GM12878 (cell line): Measurements from ENCODE around the gene CACNA1G. TPM values are rescaled to one million over a fixed set of nuclear protein-coding genes. Genes with fewer than 3 reads are reported as not detected.

Experiments used
- ATAC-seq: fragments of 200-7000 bp; cut with Tn5 transposase; 3 replicates; pipeline ENCODE4 v1.9.1; 2020; ENCODE audit warnings: mild to moderate bottlenecking, moderate library complexity
- BruUV-seq: library from RNA; stranded (reverse); fragments of 400-500 nt; replicated peaks from 2 replicates; lab custom pipeline; 2021; lab: Mats Ljungman, UMichigan
- CTCF ChIA-PET: fragments of 300-600 bp; sonication (Branson Sonifier 250); formaldehyde crosslinking; extraction: SDS; loops from one replicate; lab custom pipeline; 2021; ENCODE audit warnings: inconsistent platforms; lab: Yijun Ruan, JAX
- POLR2A ChIA-PET: fragments of 350-600 bp; formaldehyde crosslinking; extraction: SDS; loops from one replicate; lab custom pipeline; 2021; ENCODE audit warnings: inconsistent platforms; lab: Charles Lee
- RAD21 ChIA-PET: fragments of 300-600 bp; sonication (Branson Sonifier 250); formaldehyde crosslinking; loops from one replicate; lab custom pipeline; 2023; ENCODE audit warnings: antibody characterized with exemption; ENCODE audit not compliant: unreplicated experiment; lab: Charles Lee
- SMC1A ChIA-PET: fragments of 300-600 bp; sonication (Branson Sonifier 250); formaldehyde crosslinking; loops from one replicate; lab custom pipeline; 2023; ENCODE audit not compliant: unreplicated experiment, uncharacterized antibody; lab: Charles Lee
- DNase-seq: peaks from one replicate; pipeline ENCODE4 v3.0.0-alpha.2; 2011; ENCODE audit warnings: low read depth, low spot score
- FAIRE-seq: peaks from 3 replicates; lab custom pipeline; 2011; peaks lifted over from hg19 to GRCh38; lab: Jason Lieb, UNC
- H2AFZ ChIP-seq: 2 replicates; pipeline ENCODE4 v1.6.0; 2011; ENCODE audit warnings: low read depth, low read length, control low read depth; ENCODE audit not compliant: control insufficient read depth
- H3K27ac ChIP-seq: 2 replicates; pipeline ENCODE4 v1.5.1; 2011; ENCODE audit warnings: control low read depth; ENCODE audit not compliant: control insufficient read depth, insufficient read depth
- H3K27me3 ChIP-seq, 2 experiments: replicated peaks in 1 of 2; 2 replicates each; pipeline versions ENCODE4 v1.6.0 to v1.6.1; 2011; ENCODE audit warnings: low read length in 1 of 2; ENCODE audit not compliant: control insufficient read depth in 2 of 2, insufficient read depth in 2 of 2
- H3K36me3 ChIP-seq, 2 experiments: 2 replicates each; pipeline ENCODE4 v1.5.1; 2011; ENCODE audit warnings: low read length in 1 of 2; ENCODE audit not compliant: control insufficient read depth in 2 of 2, insufficient read depth in 2 of 2
- H3K4me1 ChIP-seq: 2 replicates; pipeline ENCODE4 v1.6.1; 2011; ENCODE audit warnings: mild to moderate bottlenecking, low read length, moderate library complexity, mixed read lengths; ENCODE audit not compliant: control insufficient read depth, insufficient read depth
- H3K4me2 ChIP-seq: 2 replicates; pipeline ENCODE4 v1.6.0; 2011; ENCODE audit warnings: control low read depth; ENCODE audit not compliant: control insufficient read depth, insufficient read depth
- H3K4me3 ChIP-seq: fragments of 200-600 bp; sonication (generic); 2 replicates; pipeline ENCODE4 v1.5.1; 2016
- H3K79me2 ChIP-seq: 2 replicates; pipeline ENCODE4 v1.6.0; 2011; ENCODE audit warnings: low read length; ENCODE audit not compliant: control insufficient read depth, insufficient read depth
- H3K9ac ChIP-seq: 2 replicates; pipeline ENCODE4 v1.8.0; 2011; ENCODE audit warnings: low read length, control low read depth, mixed read lengths; ENCODE audit not compliant: control insufficient read depth, insufficient read depth
- H3K9me3 ChIP-seq: replicated peaks from 3 replicates; pipeline ENCODE4 v1.5.1; 2011; ENCODE audit warnings: mild to moderate bottlenecking, low read length; ENCODE audit not compliant: control insufficient read depth, insufficient read depth
- H4K20me1 ChIP-seq: 2 replicates; pipeline ENCODE4 v1.6.0; 2011; ENCODE audit not compliant: control insufficient read depth, insufficient read depth
- BRCA1 ChIP-seq: IDR thresholded peaks from 2 replicates; pipeline ENCODE4 v1.6.1; 2011; ENCODE audit warnings: low read depth, low read length, improper control_type of control experiment
- CBX5 ChIP-seq: sonication (generic); IDR thresholded peaks from 2 replicates; pipeline ENCODE4 v1.6.1; 2016; ENCODE audit warnings: low read depth, moderate library complexity, mild to moderate bottlenecking, inconsistent platforms
- CHD1 ChIP-seq: IDR thresholded peaks from 2 replicates; pipeline ENCODE4 v1.6.1; 2012; ENCODE audit warnings: low read depth, low read length, improper control_type of control experiment
- FOXK2 ChIP-seq: fragments of 450-650 bp; IDR thresholded peaks from 2 replicates; pipeline ENCODE4 v1.6.1; 2017; ENCODE audit warnings: mild to moderate bottlenecking, moderate library complexity
- MEF2A ChIP-seq: IDR thresholded peaks from 2 replicates; pipeline ENCODE4 v1.6.1; 2011; ENCODE audit warnings: low read depth, mild to moderate bottlenecking, low read length, moderate library complexity; ENCODE audit not compliant: insufficient read depth
- NR2C2 ChIP-seq: IDR thresholded peaks from 2 replicates; pipeline ENCODE4 v1.6.1; 2011; ENCODE audit warnings: borderline replicate concordance, low read depth; ENCODE audit not compliant: control insufficient read depth, insufficient read length
- REST ChIP-seq: IDR thresholded peaks from 2 replicates; pipeline ENCODE4 v1.6.1; 2012; ENCODE audit warnings: mild to moderate bottlenecking, low read depth, low read length
- SMAD1 ChIP-seq: fragments of 450-650 bp; IDR thresholded peaks from 2 replicates; pipeline ENCODE4 v1.6.1; 2018; ENCODE audit warnings: mild to moderate bottlenecking, low read depth; ENCODE audit not compliant: partially characterized antibody
- SREBF1 ChIP-seq: IDR thresholded peaks from 2 replicates; pipeline ENCODE4 v1.6.1; 2012; ENCODE audit warnings: mild to moderate bottlenecking, low read length
- WGBS: methylation state at CpG from one replicate; pipeline ENCODE4 v1.1.6; 2016; ENCODE audit warnings: low lambda C conversion rate; ENCODE audit not compliant: insufficient replicate concordance, insufficient coverage; ENCODE audit errors: missing lambda C conversion rate; 5-methylcytosine and 5-hydroxymethylcytosine counted together
- in situ Hi-C: fragments of 300-500 bp; cut with MboI; formaldehyde crosslinking; loops from 9 replicates; pipeline ENCODE4 v1.14.3; 2018; ENCODE audit warnings: mixed read lengths
- intact Hi-C: fragments of 100-400 bp; cut with micrococcal nuclease; formaldehyde crosslinking; loops from one replicate; pipeline ENCODE4 v1.14.2; 2022; ENCODE audit not compliant: unreplicated experiment
- polyA plus RNA-seq, 11 experiments: library from polyadenylated mRNA; depleted of rRNA in 4 of 11; unstranded in 6 of 11; stranded (reverse) in 5 of 11; fragments of >200 nt; fragmentation: Nextera tagmentation in 4 of 11; fragmentation: Illumina TruSeq in 1 of 11; extraction: Ambion mirVana in 4 of 11; extraction: Trizol in 1 of 11; gene quantifications; 1 replicate in 1 of 11; 2 replicates in 10 of 11; pipeline versions ENCODE4 v1.2.1 to v1.2.3, GENCODE V29; 2011 to 2016; ENCODE audit warnings: inconsistent platforms in 2 of 11, missing spikeins in 2 of 11, low read depth in 1 of 11
- total RNA-seq, 4 experiments: library from RNA; depleted of rRNA in 3 of 4; stranded (reverse); fragments of >200 nt in 3 of 4; fragmentation: Illumina TruSeq in 1 of 4; extraction: Trizol in 1 of 4; gene quantifications; 2 replicates each; pipeline versions ENCODE4 v1.2.1 to v1.2.3, GENCODE V29; 2013 to 2021
- TF ChIP-seq, protein P1 (sequence below), 3 experiments: IDR thresholded peaks in 2 of 3; conservative IDR thresholded peaks in 1 of 3; 2 replicates each; pipeline ENCODE4 v1.5.1; 2011; ENCODE audit warnings: low read depth in 3 of 3, low read length in 3 of 3, mild to moderate bottlenecking in 3 of 3, control low read depth in 2 of 3, moderate library complexity in 2 of 3, inconsistent platforms in 1 of 3, mixed read lengths in 1 of 3; ENCODE audit not compliant: control insufficient read depth in 2 of 3, insufficient read depth in 1 of 3; ENCODE audit errors: extremely low read depth in 1 of 3
- TF ChIP-seq, protein P2 (sequence below): fragments of 450-650 bp; formaldehyde crosslinking; IDR thresholded peaks from 2 replicates; pipeline ENCODE4 v1.4.0; 2022; ENCODE audit warnings: mild to moderate bottlenecking, moderate library complexity

CACNA1G gene
- total and polyA plus RNA-seq, 10 of the 15 experiments (the other 5 are each of a cell fraction or from before 2014, with no cell fraction given), result 0.03 to 0.15 TPM; not detected in 8

GRCh38 chr17:50514388-50514787 is 46.1 kb upstream of the CACNA1G start (continued):
- TF ChIP-seq, protein P1, sequence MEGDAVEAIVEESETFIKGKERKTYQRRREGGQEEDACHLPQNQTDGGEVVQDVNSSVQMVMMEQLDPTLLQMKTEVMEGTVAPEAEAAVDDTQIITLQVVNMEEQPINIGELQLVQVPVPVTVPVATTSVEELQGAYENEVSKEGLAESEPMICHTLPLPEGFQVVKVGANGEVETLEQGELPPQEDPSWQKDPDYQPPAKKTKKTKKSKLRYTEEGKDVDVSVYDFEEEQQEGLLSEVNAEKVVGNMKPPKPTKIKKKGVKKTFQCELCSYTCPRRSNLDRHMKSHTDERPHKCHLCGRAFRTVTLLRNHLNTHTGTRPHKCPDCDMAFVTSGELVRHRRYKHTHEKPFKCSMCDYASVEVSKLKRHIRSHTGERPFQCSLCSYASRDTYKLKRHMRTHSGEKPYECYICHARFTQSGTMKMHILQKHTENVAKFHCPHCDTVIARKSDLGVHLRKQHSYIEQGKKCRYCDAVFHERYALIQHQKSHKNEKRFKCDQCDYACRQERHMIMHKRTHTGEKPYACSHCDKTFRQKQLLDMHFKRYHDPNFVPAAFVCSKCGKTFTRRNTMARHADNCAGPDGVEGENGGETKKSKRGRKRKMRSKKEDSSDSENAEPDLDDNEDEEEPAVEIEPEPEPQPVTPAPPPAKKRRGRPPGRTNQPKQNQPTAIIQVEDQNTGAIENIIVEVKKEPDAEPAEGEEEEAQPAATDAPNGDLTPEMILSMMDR (IDR thresholded peaks at IDR 0.05 in 2 of 3, conservative IDR thresholded peaks at IDR 0.05 in 1 of 3; ENCODE audit: control insufficient read depth in 2 of 3, extremely low read depth in 1 of 3, insufficient read depth in 1 of 3, low read depth in 3 of 3, low read length in 3 of 3), result no peak

GRCh38 chr17:50514936-50515702 is 45.4 kb upstream of the CACNA1G start:
- in situ Hi-C loops, result no loop called here
- DNase-seq, result no peak
- Histone ChIP-seq H3K27me3 (no peaks in the 10 kb centered on the region), H2AFZ (no peak overlapping the region), H3K4me2 (no peak overlapping the region), H3K4me3 (no peak overlapping the region), H3K9me3 (no peaks in the 10 kb centered on the region), H3K36me3 (no peaks in the 10 kb centered on the region), H4K20me1 (no peaks in the 10 kb centered on the region), H3K9ac (no peak overlapping the region), H3K27ac (no peak overlapping the region), H3K4me1 (peaks cover 10% of the 10 kb centered on the region), H3K79me2 (no peaks in the 10 kb centered on the region)
- CTCF ChIA-PET, result interaction anchor here (0.6 kb wide), 1 partner anchor 313 kb away, joined by 3 read pairs; no protein-coding TSS in a partner anchor
- no TSS peak for BruUV-seq
- POLR2A ChIA-PET, result no interaction called here
- RAD21 ChIA-PET, result interaction anchor here (0.8 to 1.5 kb wide), 2 partner anchors 16 to 27 kb away, joined by 3 read pairs; no protein-coding TSS in a partner anchor
- intact Hi-C loops, result no loop called here
- WGBS, result 90% methylated on average over 6 of the region's 6 CpGs
- no peak for ATAC-seq
- SMC1A ChIA-PET, result interaction anchor here (1.1 to 1.3 kb wide), 2 partner anchors 9 to 31 kb away, joined by 3 to 5 read pairs; partner anchors contain the start of gene SPATA20
- FAIRE-seq, result no peak
- TF ChIP-seq SREBF1, result no peak
- TF ChIP-seq CHD1, result no peak
- no peak for TF ChIP-seq REST
- no peak for TF ChIP-seq MEF2A
- TF ChIP-seq BRCA1, result no peak
- TF ChIP-seq, protein P2, sequence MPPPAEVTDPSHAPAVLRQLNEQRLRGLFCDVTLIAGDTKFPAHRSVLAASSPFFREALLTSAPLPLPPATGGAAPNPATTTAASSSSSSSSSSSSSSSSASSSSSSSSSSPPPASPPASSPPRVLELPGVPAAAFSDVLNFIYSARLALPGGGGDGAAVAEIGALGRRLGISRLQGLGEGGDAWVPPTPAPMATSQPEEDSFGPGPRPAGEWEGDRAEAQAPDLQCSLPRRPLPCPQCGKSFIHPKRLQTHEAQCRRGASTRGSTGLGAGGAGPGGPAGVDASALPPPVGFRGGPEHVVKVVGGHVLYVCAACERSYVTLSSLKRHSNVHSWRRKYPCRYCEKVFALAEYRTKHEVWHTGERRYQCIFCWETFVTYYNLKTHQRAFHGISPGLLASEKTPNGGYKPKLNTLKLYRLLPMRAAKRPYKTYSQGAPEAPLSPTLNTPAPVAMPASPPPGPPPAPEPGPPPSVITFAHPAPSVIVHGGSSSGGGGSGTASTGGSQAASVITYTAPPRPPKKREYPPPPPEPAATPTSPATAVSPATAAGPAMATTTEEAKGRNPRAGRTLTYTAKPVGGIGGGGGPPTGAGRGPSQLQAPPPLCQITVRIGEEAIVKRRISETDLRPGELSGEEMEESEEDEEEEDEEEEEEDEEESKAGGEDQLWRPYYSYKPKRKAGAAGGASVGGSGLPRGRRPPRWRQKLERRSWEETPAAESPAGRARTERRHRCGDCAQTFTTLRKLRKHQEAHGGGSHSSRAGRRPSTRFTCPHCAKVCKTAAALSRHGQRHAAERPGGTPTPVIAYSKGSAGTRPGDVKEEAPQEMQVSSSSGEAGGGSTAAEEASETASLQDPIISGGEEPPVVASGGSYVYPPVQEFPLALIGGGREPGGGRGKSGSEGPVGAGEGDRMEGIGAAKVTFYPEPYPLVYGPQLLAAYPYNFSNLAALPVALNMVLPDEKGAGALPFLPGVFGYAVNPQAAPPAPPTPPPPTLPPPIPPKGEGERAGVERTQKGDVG (CRISPR knock-in tag), result no peak
- TF ChIP-seq CBX5, result no peak
- TF ChIP-seq NR2C2, result no peak
- no peak for TF ChIP-seq SMAD1
- no peak for TF ChIP-seq FOXK2
